ENCODE measurements around the gene PTPRN2.
"Not testable (repeated sequence)": the region's sequence is repeated elsewhere in the genome, so short reads cannot be mapped to it uniquely, and the experiment has no call there.

Gene PTPRN2

GRCh38 chr7:157565981-157566630 is 1021.5 kb downstream of the PTPRN2 start:
- no peak overlapping the region for H3K4me2 ChIP-seq (ENCODE audit: low read length)
- no peak overlapping the region for H3K27ac ChIP-seq
- H2AFZ ChIP-seq = no peak overlapping the region
- no peak overlapping the region for H3K9ac ChIP-seq
- H3K36me3 ChIP-seq (ENCODE audit: control insufficient read depth, insufficient read depth, low read length) = no peaks in the 10 kb centered on the region
- no peaks in the 10 kb centered on the region for H3K27me3 ChIP-seq (ENCODE audit: control insufficient read depth, insufficient read depth, low read length)
- H3K4me3 ChIP-seq (ENCODE audit: low read depth, low read length) = no peak overlapping the region
- no peaks in the 10 kb centered on the region for H3K9me3 ChIP-seq (ENCODE audit: control insufficient read depth, low read length)
- H3K4me1 ChIP-seq = no peaks in the 10 kb centered on the region
- no peaks in the 10 kb centered on the region for H3K79me2 ChIP-seq
- TF ChIP-seq CTCF (IDR thresholded peaks at IDR 0.05) = no peak

- Histone ChIP-seq H3K4me2 (ENCODE audit: low read length) (no peak overlapping the region), H3K79me2 (no peaks in the 10 kb centered on the region), H3K9me3 (ENCODE audit: control insufficient read depth, low read length) (no peaks in the 10 kb centered on the region), H3K36me3 (ENCODE audit: control insufficient read depth, insufficient read depth, low read length) (no peaks in the 10 kb centered on the region), H3K4me3 (ENCODE audit: low read depth, low read length) (no peak overlapping the region), H3K9ac (no peak overlapping the region), H2AFZ (no peak overlapping the region), H3K4me1 (no peaks in the 10 kb centered on the region), H3K27ac (peak overlapping the region; percentile 32), H3K27me3 (ENCODE audit: control insufficient read depth, insufficient read depth, low read length) (no peaks in the 10 kb centered on the region)
- no peak for TF ChIP-seq CTCF (IDR thresholded peaks at IDR 0.05)
Observed at GRCh38 chr7:157565201-157565626, 1022.4 kb downstream of the PTPRN2 start.

- no peak for TF ChIP-seq CTCF (IDR thresholded peaks at IDR 0.05)
- Histone ChIP-seq H3K4me1 (no peaks in the 10 kb centered on the region), H3K9me3 (ENCODE audit: control insufficient read depth, low read length) (no peaks in the 10 kb centered on the region), H3K36me3 (ENCODE audit: control insufficient read depth, insufficient read depth, low read length) (no peaks in the 10 kb centered on the region), H3K27me3 (ENCODE audit: control insufficient read depth, insufficient read depth, low read length) (no peaks in the 10 kb centered on the region), H3K4me3 (ENCODE audit: low read depth, low read length) (no peak overlapping the region), H2AFZ (no peak overlapping the region), H3K27ac (peak overlapping the region; percentile 32), H3K4me2 (ENCODE audit: low read length) (no peak overlapping the region), H3K79me2 (no peaks in the 10 kb centered on the region), H3K9ac (no peak overlapping the region)
Observed at GRCh38 chr7:157564517-157565177, 1023.0 kb downstream of the PTPRN2 start.

GRCh38 chr7:157563467-157564135 is 1024.0 kb downstream of the PTPRN2 start:
- H3K27me3 ChIP-seq (ENCODE audit: control insufficient read depth, insufficient read depth, low read length) = not testable (repeated sequence)

GRCh38 chr7:157562522-157563398 is 1024.9 kb downstream of the PTPRN2 start:
- not testable (repeated sequence) for H3K4me3 ChIP-seq (ENCODE audit: low read depth, low read length); H3K36me3 ChIP-seq (ENCODE audit: control insufficient read depth, insufficient read depth, low read length); H3K4me1 ChIP-seq; H3K9me3 ChIP-seq (ENCODE audit: control insufficient read depth, low read length); H3K79me2 ChIP-seq; H3K9ac ChIP-seq; H3K4me2 ChIP-seq (ENCODE audit: low read length); H3K27ac ChIP-seq; H3K27me3 ChIP-seq (ENCODE audit: control insufficient read depth, insufficient read depth, low read length); H2AFZ ChIP-seq

More at GRCh38 chr7:157563467-157564135, 1024.0 kb downstream of the PTPRN2 start:
- not testable (repeated sequence) for H2AFZ ChIP-seq; H3K79me2 ChIP-seq; H3K4me2 ChIP-seq (ENCODE audit: low read length); H3K9ac ChIP-seq; H3K4me3 ChIP-seq (ENCODE audit: low read depth, low read length); H3K9me3 ChIP-seq (ENCODE audit: control insufficient read depth, low read length); H3K36me3 ChIP-seq (ENCODE audit: control insufficient read depth, insufficient read depth, low read length); H3K4me1 ChIP-seq; H3K27ac ChIP-seq

All from parathyroid adenoma (tissue), 2 donors.